GM19193 (cell line): ENCODE data around the gene C1orf122.

ENCODE experiments used
- POLR2A ChIP-seq: IDR thresholded peaks from 4 replicates; pipeline ENCODE4 v1.6.1; 2011; ENCODE audit not compliant: insufficient read depth, insufficient read length; ENCODE audit errors: extremely low read depth

The C1orf122 gene

GRCh38 chr1:37851782-37852210 lies 44.2 kb downstream of the C1orf122 start:
- TF ChIP-seq POLR2A, result no peak

- TF ChIP-seq POLR2A, result no peak
Observed at GRCh38 chr1:37853157-37853556, 45.6 kb downstream of the C1orf122 start.

- TF ChIP-seq POLR2A, result no peak
Observed at GRCh38 chr1:37854406-37854805, 46.8 kb downstream of the C1orf122 start.
